ENCODE results near the gene RNF17.

Gene RNF17

DNA sequence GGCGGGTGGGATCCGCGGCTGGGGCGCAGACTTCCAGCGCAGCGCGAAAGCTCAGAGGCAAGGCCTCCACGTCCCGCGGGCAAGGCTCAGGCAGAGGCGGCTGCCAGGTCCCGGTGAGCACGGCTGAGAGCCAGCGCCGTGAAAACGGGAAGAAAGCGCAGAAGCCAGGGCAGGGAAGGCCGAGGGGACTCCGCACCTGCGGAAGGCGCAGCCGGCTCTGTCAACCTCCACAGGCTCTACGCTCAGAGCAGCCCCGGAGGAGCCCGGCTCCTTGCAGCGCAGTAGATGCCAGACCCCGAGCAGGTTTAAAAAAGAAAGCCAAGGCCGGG, 131.0 kb downstream of the RNF17 start:
- DNase-seq (ENCODE audit: low read depth): no peak

DNA sequence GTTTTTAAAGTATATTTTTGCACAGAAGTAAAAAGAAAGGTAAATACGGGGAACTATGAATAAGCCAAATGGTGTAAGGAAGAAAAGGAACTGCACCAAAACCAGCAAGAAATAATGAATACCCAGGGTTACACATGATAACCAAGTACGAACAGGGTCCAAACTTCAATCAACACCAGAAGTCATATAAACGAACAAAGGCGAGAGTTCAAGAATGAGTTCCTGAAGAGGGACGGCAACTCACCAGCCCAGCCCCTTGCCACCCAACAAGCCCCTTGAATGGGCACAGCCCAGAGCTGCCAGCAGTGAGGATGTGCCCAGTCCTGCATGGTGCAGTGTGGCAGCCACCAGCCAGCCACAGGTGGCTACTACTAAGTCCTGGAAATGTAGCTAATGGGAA, 132.1 kb downstream of the RNF17 start:
- DNase-seq (ENCODE audit: low read depth): no peak

DNA sequence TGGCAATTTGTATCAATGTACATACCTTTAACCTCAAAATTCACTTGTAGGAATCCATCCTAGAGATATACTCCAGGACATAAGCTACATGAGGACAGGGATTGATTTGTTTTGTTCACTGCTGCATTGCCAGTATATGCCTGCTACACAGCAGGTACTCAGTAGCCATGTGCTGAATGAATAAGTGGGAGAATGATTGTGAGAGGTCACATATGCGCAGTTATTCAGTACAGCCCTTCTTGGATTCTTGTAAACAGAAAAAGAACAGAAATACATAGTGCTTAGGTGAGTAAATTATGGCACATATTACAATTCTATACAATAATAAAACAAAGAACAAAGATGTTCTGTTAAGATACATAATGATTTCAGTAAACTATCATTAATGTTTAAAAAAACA, 133.3 kb downstream of the RNF17 start:
- DNase-seq (ENCODE audit: low read depth): no peak

DNA sequence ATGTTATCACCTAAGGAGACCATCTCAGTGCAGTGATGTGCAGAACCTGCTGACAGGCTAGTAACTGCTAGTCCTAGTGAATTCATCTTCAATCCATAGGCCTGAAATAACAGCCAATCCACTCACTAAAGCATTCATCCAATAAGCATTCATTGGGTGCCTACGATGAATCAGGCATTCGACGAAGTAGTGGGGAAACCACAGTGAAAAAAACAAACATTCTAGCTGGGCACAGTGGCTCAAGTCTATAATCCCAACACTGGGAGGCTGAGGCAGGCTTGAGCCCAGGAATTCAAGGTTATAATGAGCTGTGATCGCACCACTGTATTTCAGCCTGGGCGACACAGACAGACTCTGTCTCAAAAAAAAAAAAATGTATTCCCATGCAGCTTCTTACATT, 135.6 kb downstream of the RNF17 start:
- no peak for DNase-seq (ENCODE audit: low read depth)

DNA sequence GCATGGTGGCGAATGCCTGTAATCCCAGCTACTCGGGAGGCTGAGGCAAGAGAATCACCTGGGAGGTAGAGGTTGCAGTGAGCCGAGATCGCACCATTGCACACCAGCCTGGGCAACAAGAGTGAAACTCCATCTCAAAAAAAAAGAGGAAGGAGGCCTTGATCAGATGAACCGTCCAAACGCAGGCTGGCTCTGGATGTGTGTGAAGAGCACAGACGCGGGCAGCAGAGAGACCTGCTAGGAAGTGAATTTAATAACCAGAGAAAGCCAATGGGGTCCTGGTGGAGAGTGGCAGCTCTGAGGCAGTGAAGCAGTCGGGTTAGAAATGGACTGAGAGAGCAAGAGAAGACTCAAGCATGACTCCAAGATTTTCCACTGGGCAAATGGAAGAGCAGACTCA, 136.5 kb downstream of the RNF17 start:
- DNase-seq (ENCODE audit: low read depth): no peak

DNA sequence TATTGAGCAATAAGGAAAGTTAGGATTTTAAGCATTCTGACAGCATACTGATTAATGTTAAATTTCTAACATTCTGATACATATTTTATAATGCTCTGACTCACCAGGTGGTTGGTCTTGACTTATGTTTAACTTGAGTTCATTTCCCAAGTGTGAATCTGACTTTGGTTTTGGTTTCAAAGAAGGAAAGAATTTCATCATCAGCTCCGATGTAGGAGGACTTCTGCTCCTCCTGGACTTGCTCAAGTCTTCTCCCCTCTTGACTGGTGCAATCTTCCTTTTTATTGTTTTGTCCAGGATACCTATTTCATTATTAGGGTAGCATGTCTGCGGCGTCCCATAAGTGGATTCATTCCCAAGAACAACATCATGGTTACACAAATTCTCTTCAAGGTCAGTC, 141.3 kb downstream of the RNF17 start:
- DNase-seq (ENCODE audit: low read depth): no peak

DNA sequence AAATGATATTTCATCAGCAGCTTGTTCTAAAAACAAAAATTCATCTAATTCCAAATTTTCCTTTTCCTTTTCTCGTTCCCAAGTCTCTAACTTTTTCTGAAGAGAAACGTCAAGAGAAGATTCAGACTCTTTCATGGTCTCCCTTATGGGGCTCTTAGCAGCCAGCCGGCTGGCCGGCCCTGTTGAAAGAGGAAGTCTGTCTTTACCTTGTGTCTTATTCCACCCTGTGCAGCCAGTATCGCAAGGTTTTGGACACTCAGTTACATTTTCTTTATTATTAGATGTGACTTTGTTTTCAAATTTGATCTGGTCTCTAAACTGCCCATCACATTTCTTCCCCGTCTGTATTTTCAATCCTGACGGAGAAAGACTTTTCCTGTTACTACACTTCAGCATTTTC, 142.3 kb downstream of the RNF17 start:
- DNase-seq (ENCODE audit: low read depth): no peak

DNA sequence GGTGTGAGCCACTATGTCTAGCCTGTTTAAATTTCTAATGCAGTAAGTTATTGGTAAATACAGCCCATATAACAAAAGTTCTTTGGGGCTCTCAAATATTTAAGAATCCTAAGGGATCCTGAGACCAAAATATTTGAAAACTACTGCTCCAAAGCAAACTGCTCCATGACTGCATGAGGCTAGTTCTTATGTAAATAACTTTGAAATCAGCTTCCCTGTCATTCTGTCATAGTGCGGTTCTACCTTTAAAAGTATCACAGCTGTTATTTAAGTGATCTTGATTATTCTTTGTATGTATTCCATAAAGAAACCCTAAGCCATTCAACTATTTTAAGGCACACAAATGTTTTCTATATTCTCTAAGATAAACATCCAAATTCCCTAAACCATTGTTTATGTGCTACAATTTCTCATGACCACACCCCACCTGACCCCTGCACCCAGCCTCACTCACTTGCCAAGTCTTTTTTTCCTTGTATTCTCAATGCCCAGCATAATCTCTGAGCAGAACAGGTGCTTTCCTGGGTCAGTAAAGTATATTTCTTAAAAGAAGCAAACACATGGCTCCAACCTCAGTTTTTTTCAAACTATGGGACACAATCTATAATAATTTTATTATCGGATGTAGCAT, 146.6 kb downstream of the RNF17 start:
- no peak for DNase-seq (ENCODE audit: low read depth)

DNA sequence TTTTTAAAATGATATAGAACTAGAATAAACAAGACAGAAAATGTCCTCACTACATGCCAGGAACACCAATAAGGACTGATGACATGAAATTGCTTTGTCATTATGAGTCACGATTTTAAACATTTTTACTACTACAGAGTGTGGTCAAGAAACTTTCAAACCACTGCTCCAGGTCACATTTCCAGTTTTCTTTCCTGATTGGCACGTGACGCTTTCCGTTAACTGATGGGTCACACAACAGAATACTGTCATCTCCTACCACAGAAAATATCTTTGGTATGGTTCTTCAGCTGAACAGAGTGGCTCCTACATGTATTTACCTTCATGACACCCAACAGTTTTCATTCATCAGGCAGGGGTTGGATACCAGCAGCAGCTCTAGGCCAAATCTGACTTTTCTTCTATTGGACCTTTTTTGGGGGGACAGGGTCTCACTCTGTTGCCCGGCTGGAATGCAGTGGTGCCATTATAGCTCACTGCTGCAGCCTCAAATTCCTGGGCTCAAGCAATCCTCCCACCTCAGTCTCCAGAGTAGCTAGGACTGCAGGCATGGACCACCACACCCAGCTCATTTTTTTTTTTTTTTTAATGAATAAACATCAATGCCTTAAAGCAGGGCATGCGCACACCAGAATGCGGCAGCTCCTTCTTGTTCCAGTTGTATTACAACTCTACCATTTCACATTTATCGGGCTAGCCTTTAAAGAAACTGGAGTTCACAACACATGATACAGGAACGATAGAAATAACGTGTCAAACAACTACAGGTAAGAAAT, 147.4 kb downstream of the RNF17 start:
- DNase-seq (ENCODE audit: low read depth): no peak

DNA sequence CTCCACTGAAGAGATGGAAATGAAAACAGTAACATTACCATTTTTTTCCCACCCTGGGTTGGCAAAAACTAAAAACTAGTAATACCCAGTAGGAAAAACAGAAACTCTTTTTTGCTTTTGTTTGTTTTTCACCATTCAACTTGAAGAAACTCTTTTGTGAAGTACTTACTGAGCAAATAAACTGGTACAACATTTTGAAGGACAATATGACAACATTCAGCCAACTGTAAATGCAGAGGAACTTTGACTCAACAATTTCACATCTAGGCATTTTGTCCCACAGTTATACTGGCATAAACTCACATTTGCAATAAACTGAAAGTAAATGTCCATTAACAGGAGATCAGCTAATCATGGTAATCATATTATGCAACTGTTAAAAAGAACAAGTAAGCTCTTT, 152.5 kb downstream of the RNF17 start:
- no peak for DNase-seq (ENCODE audit: low read depth)

DNA sequence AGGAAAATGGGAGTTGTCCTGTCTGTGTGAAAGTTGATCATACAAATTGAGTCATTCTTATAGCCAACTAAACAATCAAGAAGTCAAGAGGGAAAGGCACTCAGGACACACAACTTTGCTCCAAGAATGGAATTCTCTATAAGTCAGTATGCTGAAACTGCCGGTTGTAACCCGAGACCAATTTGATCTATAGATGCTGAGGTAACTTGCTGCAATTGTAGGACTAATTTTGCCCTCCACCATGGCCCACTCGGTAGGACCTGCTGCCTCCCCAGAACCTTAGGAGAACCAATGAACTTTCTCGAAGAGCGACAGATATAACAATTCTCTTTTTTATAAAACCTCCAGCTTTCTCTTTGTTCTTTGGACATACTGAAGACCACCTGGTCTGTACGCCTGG, 157.0 kb downstream of the RNF17 start:
- DNase-seq (ENCODE audit: low read depth): no peak

DNA sequence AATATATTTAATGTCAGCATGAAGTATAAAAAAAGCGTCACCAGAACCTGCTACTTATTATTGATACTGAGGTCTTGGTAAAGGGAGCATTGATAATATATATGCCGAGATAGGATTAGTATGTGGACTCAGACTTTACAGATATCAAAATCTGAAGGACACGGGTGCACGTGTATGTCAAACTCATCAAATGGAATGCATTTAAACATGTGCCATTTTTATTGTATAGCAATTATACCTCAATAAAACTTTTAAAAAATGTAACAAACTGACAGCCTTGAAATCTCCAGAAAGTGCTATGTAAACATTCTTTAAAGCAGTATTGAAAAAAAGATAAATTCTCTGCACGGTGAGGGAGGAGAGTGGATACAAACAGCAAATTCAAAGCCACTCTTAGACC, 157.9 kb downstream of the RNF17 start:
- no peak for DNase-seq (ENCODE audit: low read depth)

DNA sequence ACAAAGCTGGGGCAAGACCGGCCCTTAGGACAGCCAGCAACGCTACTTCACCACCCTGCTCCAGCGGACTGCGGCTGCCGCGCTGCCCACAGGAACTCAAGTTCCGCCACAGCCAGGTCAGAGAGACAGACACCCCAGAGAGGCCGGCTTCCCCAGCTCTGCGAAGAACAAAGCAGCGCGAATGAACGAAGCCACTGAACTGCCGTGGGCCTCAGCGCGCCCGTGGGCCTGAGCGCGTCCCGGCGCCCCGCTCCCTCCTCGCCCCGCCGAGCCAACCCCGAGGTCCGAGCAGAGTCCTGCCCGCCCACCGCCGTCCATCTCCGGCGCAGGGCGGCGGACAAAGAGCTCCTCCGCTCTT, 158.4 kb downstream of the RNF17 start:
- DNase-seq (ENCODE audit: low read depth): no peak

DNA sequence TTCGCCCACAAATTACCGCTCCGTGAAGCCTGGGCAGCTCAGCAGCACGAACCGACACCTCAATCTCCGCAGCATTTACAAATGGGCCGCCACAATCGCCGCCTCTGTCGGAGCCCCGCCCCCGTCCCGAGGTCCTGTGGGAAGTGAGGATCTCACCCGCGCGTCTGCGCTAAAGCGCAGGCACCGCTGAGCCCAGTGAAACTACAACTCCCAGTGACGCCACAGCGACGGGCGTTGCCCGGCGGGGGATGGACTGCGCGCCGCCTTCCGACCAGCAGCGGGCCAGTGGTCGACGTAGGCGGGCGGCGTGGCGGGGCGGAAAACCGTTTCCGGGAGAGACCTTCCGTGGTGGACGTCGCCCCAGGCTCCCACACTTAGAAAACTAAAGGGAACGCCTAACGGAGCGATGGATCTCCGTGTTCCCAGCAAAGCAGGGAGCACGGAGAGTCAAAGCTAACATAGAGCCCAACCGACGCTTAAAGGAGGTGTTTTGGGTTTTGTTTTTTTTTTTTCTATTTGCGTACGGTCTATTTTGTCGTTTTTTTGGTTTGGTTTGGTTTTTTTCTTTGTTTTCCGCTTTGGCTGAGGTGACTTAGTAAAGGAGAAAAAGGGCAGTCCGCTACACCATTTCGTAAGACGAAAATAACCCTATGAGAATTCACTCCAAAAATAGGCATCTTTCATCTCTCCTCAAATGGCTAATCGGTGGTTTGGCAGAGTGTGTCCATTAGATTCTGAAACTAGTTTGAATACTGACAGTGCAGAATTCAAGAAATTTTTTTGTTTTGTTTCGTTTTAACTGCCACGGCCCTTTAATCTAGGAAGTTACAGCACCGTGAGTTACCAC, 159.0 kb downstream of the RNF17 start:
- DNase-seq (ENCODE audit: low read depth): peak; percentile 87

DNA sequence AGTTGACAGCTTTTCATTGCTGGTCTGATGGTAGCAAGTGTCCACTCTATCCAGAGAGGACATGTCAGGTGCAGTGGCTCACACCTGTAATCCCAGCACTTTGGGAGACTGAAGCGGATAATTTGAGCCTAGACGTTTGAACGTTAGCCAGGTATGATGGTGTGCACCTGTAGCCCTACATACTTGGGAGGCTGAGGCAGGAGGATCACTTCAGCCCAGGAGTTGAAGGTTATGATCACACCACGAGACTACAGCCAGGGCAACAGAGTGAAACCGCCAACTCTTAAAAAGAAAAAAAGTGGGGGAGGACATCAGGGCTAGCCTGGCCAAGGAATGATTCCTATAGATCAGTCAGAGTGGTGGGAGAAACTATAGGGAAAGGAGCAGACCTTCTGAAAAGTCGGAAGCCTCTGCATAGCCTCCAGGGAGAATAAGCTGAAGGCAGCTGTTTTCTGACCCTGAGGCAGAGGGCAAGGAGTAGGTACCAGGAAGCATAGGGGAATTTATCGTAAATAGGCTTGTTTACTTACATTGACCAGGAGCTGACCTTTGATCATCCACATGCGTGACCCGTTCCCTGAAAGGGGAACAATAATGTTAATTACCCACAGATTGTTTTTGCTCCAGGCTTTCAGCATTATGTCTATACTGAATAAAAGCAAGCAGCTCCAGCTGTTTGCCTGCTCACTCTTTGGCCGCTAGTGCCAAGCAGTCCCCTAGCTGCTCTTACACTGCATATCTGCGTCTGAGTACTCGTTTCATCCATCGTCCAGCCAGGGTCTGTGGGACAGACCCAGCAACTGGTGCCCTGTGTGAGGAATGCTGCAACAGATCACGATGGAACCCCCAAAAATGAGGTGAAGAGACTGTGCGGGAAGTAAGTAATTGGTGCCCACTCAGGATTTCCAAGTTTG, 161.6 kb downstream of the RNF17 start:
- DNase-seq (ENCODE audit: low read depth): no peak

DNA sequence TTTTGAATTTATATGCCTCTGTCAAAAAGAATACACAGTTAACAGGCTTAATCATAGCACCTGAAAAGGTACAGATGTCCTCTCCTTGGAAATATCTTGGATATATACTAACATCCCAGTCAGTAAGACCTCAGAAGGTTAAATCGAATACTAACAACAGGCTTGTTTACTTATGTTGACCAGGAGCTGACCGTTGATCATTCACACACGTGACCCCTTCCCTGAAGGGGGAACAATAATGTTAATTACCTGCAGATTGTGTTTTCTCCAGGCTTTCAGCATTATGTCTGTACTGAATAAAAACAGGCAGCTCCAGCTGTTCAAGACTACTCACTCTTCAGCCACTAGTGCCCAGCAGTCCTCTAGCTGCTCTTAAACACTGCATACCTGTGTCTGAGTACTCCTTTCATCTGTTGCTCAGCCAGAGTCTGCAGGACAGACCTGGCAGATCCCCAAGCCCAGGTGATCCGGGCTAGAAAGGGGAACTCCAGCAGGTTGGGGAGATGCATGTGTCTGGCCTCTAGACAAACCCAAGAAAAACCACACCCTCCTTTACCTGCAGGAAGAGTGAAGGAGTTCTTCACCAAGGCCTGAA, 163.9 kb downstream of the RNF17 start:
- DNase-seq (ENCODE audit: low read depth): no peak

DNA sequence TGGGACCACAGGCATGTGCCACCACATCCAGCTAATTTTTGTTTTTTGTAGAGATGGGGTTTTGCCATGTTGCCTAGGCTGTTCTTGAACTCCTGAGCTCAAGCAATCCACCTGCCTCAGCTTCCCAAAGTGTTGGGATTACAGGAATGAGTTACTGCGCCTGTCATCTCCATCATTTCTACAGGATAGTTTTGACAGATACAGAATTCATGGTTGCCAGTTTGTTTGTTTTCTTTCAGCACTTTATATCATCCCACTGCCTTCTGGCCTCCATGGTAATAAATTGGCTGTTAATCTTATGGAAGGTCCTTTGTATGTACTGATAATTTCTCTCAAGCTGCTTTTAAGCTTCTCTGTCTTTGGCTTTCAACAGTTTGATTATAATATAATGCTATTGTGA, 165.2 kb downstream of the RNF17 start:
- DNase-seq (ENCODE audit: low read depth): no peak

Data from stimulated activated CD8-positive, alpha-beta memory T cell treated with anti-CD3 and anti-CD28 coated beads, Interleukin-12 subunit alpha, Interleukin-12 subunit beta, amount 100 ng/mL, for 4 hours (primary cell).